NK-92 (cell line): ENCODE results near the gene IPPK.
"Not testable (repeated sequence)": the region's sequence is repeated elsewhere in the genome, so short reads cannot be mapped to it uniquely, and the experiment has no call there.

Experiments used
- DNase-seq: peaks from one replicate; lab custom pipeline; 2025; ENCODE audit not compliant: unreplicated experiment; lab: John Stamatoyannopoulos, UW

The IPPK gene

GRCh38 chr9:92599938-92600461 is 69.9 kb downstream of the IPPK start:
- DNase-seq: no peak

- no peak for DNase-seq
Measured at GRCh38 chr9:92598382-92598781, 71.5 kb downstream of the IPPK start.

- DNase-seq: no peak
Measured at GRCh38 chr9:92595930-92596329, 74.0 kb downstream of the IPPK start.

GRCh38 chr9:92595075-92595474 is 74.9 kb downstream of the IPPK start:
- DNase-seq: not testable (repeated sequence)

GRCh38 chr9:92592946-92593861 is 76.7 kb downstream of the IPPK start:
- no peak for DNase-seq

- no peak for DNase-seq
Measured at GRCh38 chr9:92592537-92592936, 77.4 kb downstream of the IPPK start.

- DNase-seq: no peak
Measured at GRCh38 chr9:92590377-92590776, 79.6 kb downstream of the IPPK start.

- DNase-seq: no peak
Measured at GRCh38 chr9:92589923-92590322, 80.0 kb downstream of the IPPK start.

GRCh38 chr9:92576175-92576574 is 93.8 kb downstream of the IPPK start:
- DNase-seq: no peak

GRCh38 chr9:92573612-92574011 is 96.3 kb downstream of the IPPK start:
- not testable (repeated sequence) for DNase-seq

GRCh38 chr9:92571871-92572270 is 98.1 kb downstream of the IPPK start:
- not testable (repeated sequence) for DNase-seq

GRCh38 chr9:92564982-92565381 is 104.9 kb downstream of the IPPK start:
- no peak for DNase-seq

GRCh38 chr9:92564504-92564903 is 105.4 kb downstream of the IPPK start:
- no peak for DNase-seq
